CD4-positive, alpha-beta T cell treated with Interferon gamma for 1 hour (primary cell): Measurements from ENCODE around the gene AP1M2.
"Not testable (repeated sequence)": the region's sequence is repeated elsewhere in the genome, so short reads cannot be mapped to it uniquely, and the experiment has no call there.

Experiments
- DNase-seq: peaks from one replicate; pipeline ENCODE4 v3.0.0-alpha.2; 2020

The AP1M2 gene

GRCh38 chr19:10600149-10600548 is 13.0 kb upstream of the AP1M2 start:
- no peak for DNase-seq

- no peak for DNase-seq
These were observed 6.9 kb upstream of the AP1M2 start for GRCh38 chr19:10593820-10594637.

DNA sequence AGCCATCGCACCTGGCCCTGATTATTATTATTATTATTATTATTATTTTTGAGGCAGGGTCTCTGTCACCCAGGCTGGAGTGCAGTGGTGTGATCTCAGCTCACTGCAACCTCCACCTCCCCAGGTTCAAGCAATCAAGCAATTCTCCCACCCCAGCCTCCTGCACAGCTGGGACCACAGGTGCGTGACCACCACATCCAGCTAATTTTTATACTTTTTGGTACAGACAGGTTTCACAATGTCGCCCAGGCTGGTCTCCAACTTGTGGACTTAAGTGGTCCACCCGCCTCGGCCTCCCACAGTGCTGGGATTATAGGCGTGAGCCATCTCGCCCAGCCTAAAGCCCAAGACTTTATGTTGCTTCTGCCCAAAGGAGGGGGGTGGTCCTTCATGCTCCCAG is 6.0 kb upstream of the AP1M2 start:
- DNase-seq, result no peak

DNA sequence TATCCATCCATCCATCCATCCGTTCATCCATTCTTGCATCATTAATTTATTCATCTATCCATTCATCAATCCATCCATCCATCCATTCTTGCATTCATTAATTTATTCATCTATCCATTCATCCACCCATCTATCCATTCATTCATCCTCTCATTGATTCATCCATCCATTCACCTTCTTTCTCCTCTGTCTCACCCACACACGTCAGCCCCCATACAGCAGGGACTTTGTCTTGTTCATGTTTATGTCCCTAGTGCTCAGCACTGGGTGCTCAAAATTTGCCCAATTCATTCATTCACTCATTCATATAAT is 683 bp upstream of the AP1M2 start:
- DNase-seq, result no peak

DNA sequence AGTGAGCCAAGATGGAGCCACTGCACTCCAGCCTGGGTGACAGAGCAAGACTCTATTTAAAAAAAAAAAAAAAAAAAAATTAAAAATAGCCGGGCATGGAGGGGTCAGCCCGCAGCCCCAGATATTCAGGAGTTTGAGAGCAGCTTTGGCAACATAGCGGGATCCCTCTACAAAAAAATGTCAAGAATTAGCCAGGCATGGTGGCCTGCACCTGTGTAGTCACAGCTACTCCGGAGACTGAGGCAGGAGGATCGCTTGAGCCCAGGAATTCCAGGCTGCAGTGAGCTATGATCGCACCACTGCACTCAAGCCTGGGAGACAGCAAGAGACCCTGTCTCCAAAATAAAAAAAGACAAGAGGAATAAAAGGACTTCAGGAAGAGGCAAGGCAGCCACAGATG is 716 bp downstream of the AP1M2 start:
- no peak for DNase-seq

GRCh38 chr19:10583036-10583776 is 3.9 kb downstream of the AP1M2 start:
- DNase-seq, result no peak

DNA sequence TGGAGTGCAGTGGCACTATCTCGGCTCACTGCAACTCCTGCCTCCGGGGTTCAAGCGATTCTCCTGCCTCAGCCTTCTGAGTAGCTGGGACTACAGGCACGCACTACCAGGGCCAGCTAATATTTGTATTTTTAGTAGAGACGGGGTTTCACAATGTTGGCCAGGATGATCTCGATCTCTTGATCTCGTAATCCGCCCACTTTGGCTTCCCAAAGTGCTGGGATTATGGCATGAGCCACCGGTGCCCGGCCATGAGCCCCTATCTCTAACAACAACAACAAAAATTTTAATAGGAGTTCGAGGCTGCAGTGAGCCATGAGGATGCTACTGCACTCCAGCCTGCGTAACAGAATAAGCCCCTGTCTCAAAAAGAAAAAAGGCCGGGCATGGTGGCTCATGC is 5.0 kb downstream of the AP1M2 start:
- DNase-seq, result no peak

DNA sequence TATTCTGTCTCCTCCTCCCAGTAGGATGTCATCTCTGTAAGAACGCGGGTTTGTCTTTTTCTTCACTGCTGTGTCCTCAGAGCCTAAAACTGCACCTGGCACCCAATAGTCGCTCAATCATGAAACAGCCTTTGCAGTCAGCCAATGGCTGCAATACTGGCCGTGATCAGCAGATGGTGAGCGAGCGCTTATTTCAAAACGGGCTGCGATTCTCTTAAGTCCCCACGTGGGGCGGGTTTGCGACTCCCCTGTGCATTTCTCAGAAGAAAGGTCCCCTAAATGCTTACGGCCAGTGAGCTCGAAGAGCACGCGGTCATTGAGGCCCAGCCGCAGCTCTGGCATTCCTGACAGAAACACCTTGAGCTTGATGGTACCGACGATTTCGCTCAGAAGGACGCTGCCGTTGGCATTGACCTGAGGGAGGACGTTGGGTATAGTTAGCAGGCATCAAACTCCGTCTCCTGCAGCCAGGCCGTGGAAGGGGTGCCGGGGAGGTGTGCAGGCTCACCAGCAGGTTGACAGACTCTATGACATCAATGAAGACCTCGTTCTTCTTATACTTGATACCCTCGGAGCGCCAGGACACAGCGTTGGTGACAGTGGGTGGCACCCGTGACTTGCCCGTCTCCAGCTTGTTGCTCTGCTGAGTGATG is 6.0 kb downstream of the AP1M2 start:
- DNase-seq, result peak; percentile 88

GRCh38 chr19:10577951-10578350 is 9.2 kb downstream of the AP1M2 start:
- DNase-seq, result no peak

- no peak for DNase-seq
These were observed 11.9 kb downstream of the AP1M2 start for GRCh38 chr19:10575011-10575716.

GRCh38 chr19:10574462-10574861 is 12.7 kb downstream of the AP1M2 start:
- DNase-seq, result no peak

GRCh38 chr19:10573793-10574192 is 13.3 kb downstream of the AP1M2 start:
- not testable (repeated sequence) for DNase-seq

GRCh38 chr19:10568826-10569651 is 18.1 kb downstream of the AP1M2 start, which contains the start of gene CDKN2D:
TSS of gene CDKN2D (minus strand) at chr19:10568979. CDS start at chr19:10568653, 326 bp downstream.
- DNase-seq, result peak; percentile 100

GRCh38 chr19:10568062-10568825 is 18.9 kb downstream of the AP1M2 start:
- DNase-seq, result peak; percentile 68

DNA sequence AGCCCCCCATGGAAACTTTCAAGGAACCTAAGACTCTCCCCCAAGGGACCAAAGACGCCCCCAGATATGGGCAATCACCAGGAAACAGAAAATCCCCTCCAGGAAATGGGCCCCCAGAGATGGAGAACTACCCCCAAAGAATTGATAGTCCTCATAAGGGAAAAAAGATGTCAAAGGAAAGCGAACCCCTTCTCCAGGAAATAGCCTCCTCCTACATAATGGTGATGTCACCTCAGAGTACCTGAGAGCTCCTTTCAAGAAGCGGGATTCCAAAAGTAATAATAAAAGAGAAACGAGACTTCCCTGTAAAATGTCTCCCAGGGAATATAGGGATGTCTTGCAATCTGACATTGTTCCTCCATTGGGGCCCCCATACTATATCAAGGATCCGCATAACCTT is 19.5 kb downstream of the AP1M2 start:
- DNase-seq, result no peak

GRCh38 chr19:10566658-10567410 is 20.3 kb downstream of the AP1M2 start:
- DNase-seq, result peak; percentile 73

DNA sequence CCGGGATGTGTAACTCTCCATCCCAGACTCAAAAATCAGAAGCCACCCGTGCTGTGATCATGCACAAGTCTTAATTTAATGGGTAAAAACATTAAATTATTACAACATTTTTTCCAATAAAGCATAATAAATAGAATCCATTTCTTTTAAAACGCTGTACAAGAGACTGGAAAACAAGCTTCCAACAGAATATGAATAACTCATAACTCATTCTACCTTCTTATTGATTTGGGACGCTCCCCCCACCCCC is 20.8 kb downstream of the AP1M2 start:
- DNase-seq, result no peak

DNA sequence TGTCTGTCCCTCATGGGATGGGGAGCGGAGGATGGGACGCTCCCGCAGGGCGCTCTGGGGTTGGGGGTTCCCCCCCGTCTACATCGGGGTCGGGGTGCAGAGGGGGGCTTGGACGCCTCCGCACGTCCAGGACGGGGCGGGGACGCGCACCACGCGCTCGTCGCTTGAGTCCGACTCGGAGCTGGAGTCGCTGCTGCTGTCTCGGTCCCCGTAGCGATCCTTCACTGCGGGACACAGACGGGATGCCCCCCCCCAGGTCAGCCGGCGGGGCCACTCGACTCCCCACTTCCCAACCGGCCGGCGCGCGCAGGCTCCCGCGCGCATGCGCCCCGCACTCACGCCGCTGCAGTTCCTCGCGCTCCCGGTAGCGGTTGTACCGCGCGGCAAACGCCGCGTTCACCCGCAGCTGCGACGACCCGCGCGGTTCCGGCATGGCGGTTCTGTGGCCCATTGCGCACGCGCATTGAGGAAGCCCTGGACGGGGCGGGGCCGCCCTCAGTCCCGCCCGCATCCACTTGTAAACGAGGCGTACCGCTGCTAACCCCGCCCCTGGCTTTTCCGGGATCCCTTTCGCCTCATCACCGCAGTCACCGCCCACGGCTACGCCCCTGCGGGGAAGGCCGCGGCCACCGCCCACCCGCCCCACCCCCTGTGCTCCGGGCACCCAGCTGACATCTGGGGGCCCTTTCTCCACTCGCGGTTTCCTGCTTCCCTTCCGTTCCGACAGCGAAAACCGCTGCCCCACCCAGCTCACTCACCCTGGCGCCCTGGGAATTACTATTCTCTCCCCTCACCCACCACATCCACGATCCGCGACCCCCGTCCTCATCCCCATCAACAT is 21.3 kb downstream of the AP1M2 start, which contains the start of gene KRI1:
Gene KRI1 (minus strand): TSS at position 444 of the 841 bp plus-strand sequence. CDS start 11 bp downstream, at position 433.
- DNase-seq, result peak; percentile 99

DNA sequence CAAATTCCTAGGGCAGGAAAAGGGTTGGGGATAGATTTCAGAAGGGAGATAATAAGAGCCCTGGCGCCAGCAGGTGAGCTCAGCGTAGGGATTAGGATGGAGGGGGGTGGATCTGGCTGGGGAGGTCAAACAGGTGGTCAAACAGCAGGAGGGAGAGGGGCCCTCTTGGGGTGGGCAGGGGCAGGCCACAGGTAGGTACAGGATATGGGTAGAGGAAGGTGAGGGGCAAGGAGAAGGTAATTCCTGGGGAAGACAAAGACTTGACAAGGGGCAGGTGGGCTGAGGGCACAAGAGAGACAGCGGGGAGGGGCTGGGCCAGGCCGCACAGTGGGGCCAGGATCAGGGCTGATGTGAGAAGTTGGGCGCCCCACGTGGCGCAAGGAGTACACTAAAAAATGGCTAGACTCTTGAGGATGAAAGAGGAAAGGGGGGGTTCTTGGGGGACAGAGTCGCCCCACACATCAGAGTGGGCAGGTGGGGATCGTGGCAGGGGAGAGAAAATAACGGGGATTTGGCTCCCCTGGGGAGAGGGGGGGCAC is 22.0 kb downstream of the AP1M2 start:
- peak; percentile 67 for DNase-seq

- no peak for DNase-seq
These were observed 24.5 kb downstream of the AP1M2 start for GRCh38 chr19:10562609-10563008.
